IPS DF 4.7 (cell line): ENCODE data around the gene TNFAIP8L3.
"Not testable (repeated sequence)": the region's sequence is repeated elsewhere in the genome, so short reads cannot be mapped to it uniquely, and the experiment has no call there.

ENCODE experiments used
- DNase-seq: peaks from one replicate; pipeline ENCODE4 v3.0.0-alpha.2; 2013; ENCODE audit warnings: low spot score; ENCODE audit errors: extremely low read depth

The TNFAIP8L3 gene

GRCh38 chr15:51060030-51060673 lies 34.6 kb downstream of the TNFAIP8L3 start:
- DNase-seq = no peak

GRCh38 chr15:51054535-51054934 lies 40.2 kb downstream of the TNFAIP8L3 start:
- no peak for DNase-seq

- no peak for DNase-seq
These were observed 41.1 kb downstream of the TNFAIP8L3 start for GRCh38 chr15:51053571-51053970.

- no peak for DNase-seq
These were observed 42.9 kb downstream of the TNFAIP8L3 start for GRCh38 chr15:51051776-51052175.

- DNase-seq = no peak
These were observed 45.6 kb downstream of the TNFAIP8L3 start for GRCh38 chr15:51049081-51049480.

- no peak for DNase-seq
These were observed 46.4 kb downstream of the TNFAIP8L3 start for GRCh38 chr15:51048308-51048707.

- DNase-seq = no peak
These were observed 47.8 kb downstream of the TNFAIP8L3 start for GRCh38 chr15:51046799-51047449.

- DNase-seq = no peak
These were observed 48.7 kb downstream of the TNFAIP8L3 start for GRCh38 chr15:51046016-51046415.

GRCh38 chr15:51044037-51044727 lies 50.5 kb downstream of the TNFAIP8L3 start:
- no peak for DNase-seq

- DNase-seq = no peak
These were observed 55.8 kb downstream of the TNFAIP8L3 start for GRCh38 chr15:51038974-51039319.

- no peak for DNase-seq
These were observed 56.3 kb downstream of the TNFAIP8L3 start for GRCh38 chr15:51038162-51038973.

GRCh38 chr15:51037474-51037873 lies 57.2 kb downstream of the TNFAIP8L3 start:
- DNase-seq = not testable (repeated sequence)

- DNase-seq = no peak
These were observed 63.9 kb downstream of the TNFAIP8L3 start for GRCh38 chr15:51030649-51031316.

- DNase-seq = no peak
These were observed 69.3 kb downstream of the TNFAIP8L3 start for GRCh38 chr15:51025454-51025846.

- no peak for DNase-seq
These were observed 69.8 kb downstream of the TNFAIP8L3 start for GRCh38 chr15:51024735-51025453.

GRCh38 chr15:51023499-51023898 lies 71.2 kb downstream of the TNFAIP8L3 start:
- DNase-seq = no peak

- no peak for DNase-seq
These were observed 72.5 kb downstream of the TNFAIP8L3 start for GRCh38 chr15:51022206-51022605.

GRCh38 chr15:51016615-51017014 lies 78.1 kb downstream of the TNFAIP8L3 start:
- DNase-seq = no peak

GRCh38 chr15:51011212-51011611 lies 83.5 kb downstream of the TNFAIP8L3 start:
- no peak for DNase-seq

- no peak for DNase-seq
These were observed 87.5 kb downstream of the TNFAIP8L3 start for GRCh38 chr15:51007131-51007666.
